GM12878 (cell line): Measurements from ENCODE around the gene LIMA1. TPM values are rescaled to one million over a fixed set of nuclear protein-coding genes. Genes with fewer than 3 reads are reported as not detected.

ENCODE experiments used
- ATAC-seq: fragments of 200-7000 bp; cut with Tn5 transposase; 3 replicates; pipeline ENCODE4 v1.9.1; 2020; ENCODE audit warnings: mild to moderate bottlenecking, moderate library complexity
- BruUV-seq: library from RNA; stranded (reverse); fragments of 400-500 nt; replicated peaks from 2 replicates; lab custom pipeline; 2021; lab: Mats Ljungman, UMichigan
- CTCF ChIA-PET: fragments of 300-600 bp; sonication (Branson Sonifier 250); formaldehyde crosslinking; extraction: SDS; loops from one replicate; lab custom pipeline; 2021; ENCODE audit warnings: inconsistent platforms; lab: Yijun Ruan, JAX
- POLR2A ChIA-PET: fragments of 350-600 bp; formaldehyde crosslinking; extraction: SDS; loops from one replicate; lab custom pipeline; 2021; ENCODE audit warnings: inconsistent platforms; lab: Charles Lee
- RAD21 ChIA-PET: fragments of 300-600 bp; sonication (Branson Sonifier 250); formaldehyde crosslinking; loops from one replicate; lab custom pipeline; 2023; ENCODE audit warnings: antibody characterized with exemption; ENCODE audit not compliant: unreplicated experiment; lab: Charles Lee
- SMC1A ChIA-PET: fragments of 300-600 bp; sonication (Branson Sonifier 250); formaldehyde crosslinking; loops from one replicate; lab custom pipeline; 2023; ENCODE audit not compliant: unreplicated experiment, uncharacterized antibody; lab: Charles Lee
- DNase-seq: peaks from one replicate; pipeline ENCODE4 v3.0.0-alpha.2; 2011; ENCODE audit warnings: low read depth, low spot score
- FAIRE-seq: peaks from 3 replicates; lab custom pipeline; 2011; peaks lifted over from hg19 to GRCh38; lab: Jason Lieb, UNC
- H2AFZ ChIP-seq: 2 replicates; pipeline ENCODE4 v1.6.0; 2011; ENCODE audit warnings: low read depth, low read length, control low read depth; ENCODE audit not compliant: control insufficient read depth
- H3K27ac ChIP-seq: 2 replicates; pipeline ENCODE4 v1.5.1; 2011; ENCODE audit warnings: control low read depth; ENCODE audit not compliant: control insufficient read depth, insufficient read depth
- H3K27me3 ChIP-seq, 2 experiments: replicated peaks in 1 of 2; 2 replicates each; pipeline versions ENCODE4 v1.6.0 to v1.6.1; 2011; ENCODE audit warnings: low read length in 1 of 2; ENCODE audit not compliant: control insufficient read depth in 2 of 2, insufficient read depth in 2 of 2
- H3K36me3 ChIP-seq, 2 experiments: 2 replicates each; pipeline ENCODE4 v1.5.1; 2011; ENCODE audit warnings: low read length in 1 of 2; ENCODE audit not compliant: control insufficient read depth in 2 of 2, insufficient read depth in 2 of 2
- H3K4me1 ChIP-seq: 2 replicates; pipeline ENCODE4 v1.6.1; 2011; ENCODE audit warnings: mild to moderate bottlenecking, low read length, moderate library complexity, mixed read lengths; ENCODE audit not compliant: control insufficient read depth, insufficient read depth
- H3K4me2 ChIP-seq: 2 replicates; pipeline ENCODE4 v1.6.0; 2011; ENCODE audit warnings: control low read depth; ENCODE audit not compliant: control insufficient read depth, insufficient read depth
- H3K4me3 ChIP-seq: fragments of 200-600 bp; sonication (generic); 2 replicates; pipeline ENCODE4 v1.5.1; 2016
- H3K79me2 ChIP-seq: 2 replicates; pipeline ENCODE4 v1.6.0; 2011; ENCODE audit warnings: low read length; ENCODE audit not compliant: control insufficient read depth, insufficient read depth
- H3K9ac ChIP-seq: 2 replicates; pipeline ENCODE4 v1.8.0; 2011; ENCODE audit warnings: low read length, control low read depth, mixed read lengths; ENCODE audit not compliant: control insufficient read depth, insufficient read depth
- H3K9me3 ChIP-seq: replicated peaks from 3 replicates; pipeline ENCODE4 v1.5.1; 2011; ENCODE audit warnings: mild to moderate bottlenecking, low read length; ENCODE audit not compliant: control insufficient read depth, insufficient read depth
- H4K20me1 ChIP-seq: 2 replicates; pipeline ENCODE4 v1.6.0; 2011; ENCODE audit not compliant: control insufficient read depth, insufficient read depth
- CHD1 ChIP-seq: IDR thresholded peaks from 2 replicates; pipeline ENCODE4 v1.6.1; 2012; ENCODE audit warnings: low read depth, low read length, improper control_type of control experiment
- EED ChIP-seq: sonication (generic); IDR thresholded peaks from 2 replicates; pipeline ENCODE4 v1.6.1; 2016; ENCODE audit warnings: antibody characterized with exemption, low read depth
- FOXK2 ChIP-seq: fragments of 450-650 bp; IDR thresholded peaks from 2 replicates; pipeline ENCODE4 v1.6.1; 2017; ENCODE audit warnings: mild to moderate bottlenecking, moderate library complexity
- FOXM1 ChIP-seq: IDR thresholded peaks from 2 replicates; pipeline ENCODE4 v1.6.1; 2012; ENCODE audit warnings: low read depth, mild to moderate bottlenecking, inconsistent platforms, low read length, moderate library complexity
- GABPA ChIP-seq: IDR thresholded peaks from 2 replicates; pipeline ENCODE4 v1.6.1; 2014; ENCODE audit warnings: antibody characterized with exemption, low read depth, mild to moderate bottlenecking, inconsistent platforms
- KDM1A ChIP-seq: fragments of 200-600 bp; sonication (generic); IDR thresholded peaks from 2 replicates; pipeline ENCODE4 v1.6.1; 2016; ENCODE audit warnings: borderline replicate concordance
- MLLT1 ChIP-seq: fragments of 450-650 bp; IDR thresholded peaks from 2 replicates; pipeline ENCODE4 v1.6.1; 2016; ENCODE audit warnings: mild to moderate bottlenecking
- POU2F2 ChIP-seq: IDR thresholded peaks from 3 replicates; pipeline ENCODE4 v1.6.1; 2011; ENCODE audit warnings: low read depth, mild to moderate bottlenecking, low read length, borderline replicate concordance
- RUNX3 ChIP-seq: IDR thresholded peaks from 2 replicates; pipeline ENCODE4 v1.6.1; 2012; ENCODE audit warnings: low read length, inconsistent platforms
- SUPT20H ChIP-seq: IDR thresholded peaks from 2 replicates; pipeline ENCODE4 v1.6.1; 2011; ENCODE audit warnings: low read depth, mild to moderate bottlenecking, low read length, moderate library complexity, borderline replicate concordance; ENCODE audit not compliant: control insufficient read depth
- TCF3 ChIP-seq: IDR thresholded peaks from 2 replicates; pipeline ENCODE4 v1.6.1; 2012; ENCODE audit warnings: low read depth, mild to moderate bottlenecking, low read length, borderline replicate concordance; ENCODE audit not compliant: insufficient read depth
- ZBTB11 ChIP-seq: fragments of 450-650 bp; formaldehyde crosslinking; IDR thresholded peaks from 2 replicates; pipeline ENCODE4 v1.5.0; 2022; ENCODE audit warnings: mild to moderate bottlenecking, missing genetic modification characterization
- WGBS: methylation state at CpG from one replicate; pipeline ENCODE4 v1.1.6; 2016; ENCODE audit warnings: low lambda C conversion rate; ENCODE audit not compliant: insufficient replicate concordance, insufficient coverage; ENCODE audit errors: missing lambda C conversion rate; 5-methylcytosine and 5-hydroxymethylcytosine counted together
- in situ Hi-C: fragments of 300-500 bp; cut with MboI; formaldehyde crosslinking; loops from 9 replicates; pipeline ENCODE4 v1.14.3; 2018; ENCODE audit warnings: mixed read lengths
- intact Hi-C: fragments of 100-400 bp; cut with micrococcal nuclease; formaldehyde crosslinking; loops from one replicate; pipeline ENCODE4 v1.14.2; 2022; ENCODE audit not compliant: unreplicated experiment
- polyA plus RNA-seq, 11 experiments: library from polyadenylated mRNA; depleted of rRNA in 4 of 11; unstranded in 6 of 11; stranded (reverse) in 5 of 11; fragments of >200 nt; fragmentation: Nextera tagmentation in 4 of 11; fragmentation: Illumina TruSeq in 1 of 11; extraction: Ambion mirVana in 4 of 11; extraction: Trizol in 1 of 11; gene quantifications; 1 replicate in 1 of 11; 2 replicates in 10 of 11; pipeline versions ENCODE4 v1.2.1 to v1.2.3, GENCODE V29; 2011 to 2016; ENCODE audit warnings: inconsistent platforms in 2 of 11, missing spikeins in 2 of 11, low read depth in 1 of 11
- total RNA-seq, 4 experiments: library from RNA; depleted of rRNA in 3 of 4; stranded (reverse); fragments of >200 nt in 3 of 4; fragmentation: Illumina TruSeq in 1 of 4; extraction: Trizol in 1 of 4; gene quantifications; 2 replicates each; pipeline versions ENCODE4 v1.2.1 to v1.2.3, GENCODE V29; 2013 to 2021

The LIMA1 gene
- total and polyA plus RNA-seq, 10 of the 15 experiments (the other 5 are each of a cell fraction or from before 2014, with no cell fraction given) = 53.2 to 109 (median 60.8) TPM

- Histone ChIP-seq H3K9ac (no peak overlapping the region), H3K79me2 (no peaks in the 10 kb centered on the region), H3K4me3 (no peak overlapping the region), H3K36me3 (no peaks in the 10 kb centered on the region), H3K4me1 (peaks cover 2% of the 10 kb centered on the region), H2AFZ (no peak overlapping the region), H4K20me1 (no peaks in the 10 kb centered on the region), H3K27me3 (no peaks in the 10 kb centered on the region), H3K27ac (no peak overlapping the region), H3K9me3 (no peaks in the 10 kb centered on the region), H3K4me2 (no peak overlapping the region)
- ChIA-PET RAD21 (interaction anchor here (1.2 kb wide), 1 partner anchor 10 kb away, joined by 3 read pairs; no protein-coding TSS in a partner anchor), SMC1A (interaction anchor here (0.5 to 1.8 kb wide), 4 partner anchors 13 to 278 kb away, joined by 3 to 7 read pairs (median 4); no protein-coding TSS in a partner anchor), POLR2A (interaction anchor here (0.5 to 1.9 kb wide), 2 partner anchors 20 to 404 kb away, joined by 3 to 6 read pairs; no protein-coding TSS in a partner anchor), CTCF (interaction anchor here (2.6 kb wide), 1 partner anchor 20 kb away, joined by 12 read pairs; no protein-coding TSS in a partner anchor)
- FAIRE-seq (no peak), DNase-seq (no peak), ATAC-seq (no peak)
- no TSS peak for BruUV-seq
- in situ Hi-C loops (no loop called here), intact Hi-C loops (no loop called here)
- WGBS = 96% methylated on average over 1 of the region's 1 CpG
- TF ChIP-seq RUNX3 = no peak
- TF ChIP-seq KDM1A = no peak
- no peak for TF ChIP-seq CHD1
- TF ChIP-seq MLLT1 = no peak
- no peak for TF ChIP-seq ZBTB11 (CRISPR knock-in tag)
- no peak for TF ChIP-seq GABPA
- no peak for TF ChIP-seq FOXM1
- TF ChIP-seq FOXK2 = no peak
- no peak for TF ChIP-seq SUPT20H
- TF ChIP-seq EED = no peak
- TF ChIP-seq POU2F2 = no peak
- no peak for TF ChIP-seq TCF3
Measured at GRCh38 chr12:50241178-50241577, 42.1 kb downstream of the LIMA1 start.
